IPS DF 4.7 (cell line): Measurements from ENCODE around the gene TXLNA.

Experiments
- DNase-seq: peaks from one replicate; pipeline ENCODE4 v3.0.0-alpha.2; 2013; ENCODE audit warnings: low spot score; ENCODE audit errors: extremely low read depth

Gene TXLNA

DNA sequence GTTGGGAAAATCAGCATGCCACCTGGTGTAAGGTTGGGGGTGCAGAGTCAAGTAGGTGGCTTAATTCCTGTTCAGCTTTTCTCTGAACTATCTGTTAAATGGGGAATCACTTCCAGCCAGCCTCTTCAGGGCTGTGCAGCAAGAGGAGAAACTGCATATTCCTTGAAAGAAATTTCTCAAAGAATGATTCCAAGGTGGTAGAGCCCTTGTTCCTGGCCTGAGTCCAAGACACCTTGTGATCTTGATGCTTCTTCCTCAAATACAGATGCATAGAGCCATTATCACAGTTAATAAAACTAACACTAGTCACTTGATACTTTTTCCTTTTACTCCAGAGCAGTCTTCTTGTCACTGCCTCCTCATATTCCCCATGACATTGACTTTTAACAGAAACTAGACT lies 5.2 kb downstream of the TXLNA start:
- no peak for DNase-seq

DNA sequence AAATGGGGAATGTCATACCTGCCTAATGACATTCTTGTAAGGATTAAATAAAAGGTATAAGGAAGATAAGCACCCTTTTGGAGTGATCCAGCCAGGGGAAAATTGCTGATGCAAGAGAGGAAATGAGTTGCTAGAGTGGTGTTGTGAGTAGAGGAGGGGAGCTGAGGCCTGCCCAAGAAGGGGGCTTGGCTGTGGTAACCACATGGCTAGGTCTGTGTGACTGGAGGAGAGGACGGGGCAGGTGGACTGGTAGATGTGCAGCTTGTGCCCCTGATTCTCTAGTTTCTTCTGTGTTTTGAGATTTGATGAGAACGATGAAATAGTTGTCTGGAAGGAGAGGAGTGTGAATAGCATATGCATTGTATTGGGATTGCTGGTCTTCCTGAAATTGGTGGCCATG lies 6.6 kb downstream of the TXLNA start:
- DNase-seq: no peak

DNA sequence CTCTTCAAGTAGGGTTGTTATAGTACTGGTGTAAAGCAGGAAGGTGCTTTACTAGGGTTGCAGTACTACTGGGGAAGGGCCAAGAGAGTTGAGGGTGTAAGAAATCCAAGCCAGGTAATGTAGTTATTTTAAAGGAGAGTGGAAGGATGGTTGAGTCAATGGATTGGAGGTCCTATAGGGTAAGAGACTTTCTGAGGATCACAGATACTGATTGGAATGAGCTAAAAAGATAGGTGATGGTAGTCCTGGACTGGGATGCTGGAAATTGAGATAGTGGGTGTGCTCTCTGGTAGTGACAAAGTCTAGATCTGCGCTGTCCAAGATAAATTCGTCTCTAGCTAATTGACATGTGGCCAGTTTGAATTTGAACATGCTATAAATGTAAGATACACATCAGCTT lies 7.0 kb downstream of the TXLNA start:
- DNase-seq: no peak

- DNase-seq: no peak
Observed at GRCh38 chr1:32187850-32188249, 8.4 kb downstream of the TXLNA start.

GRCh38 chr1:32192220-32192948 lies 12.9 kb downstream of the TXLNA start:
- no peak for DNase-seq

DNA sequence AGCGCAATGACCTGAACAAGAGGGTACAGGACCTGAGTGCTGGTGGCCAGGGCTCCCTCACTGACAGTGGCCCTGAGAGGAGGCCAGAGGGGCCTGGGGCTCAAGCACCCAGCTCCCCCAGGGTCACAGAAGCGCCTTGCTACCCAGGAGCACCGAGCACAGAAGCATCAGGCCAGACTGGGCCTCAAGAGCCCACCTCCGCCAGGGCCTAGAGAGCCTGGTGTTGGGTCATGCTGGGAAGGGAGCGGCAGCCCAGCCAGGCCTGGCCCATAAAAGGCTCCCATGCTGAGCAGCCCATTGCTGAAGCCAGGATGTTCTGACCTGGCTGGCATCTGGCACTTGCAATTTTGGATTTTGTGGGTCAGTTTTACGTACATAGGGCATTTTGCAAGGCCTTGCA lies 15.5 kb downstream of the TXLNA start:
- DNase-seq: no peak

DNA sequence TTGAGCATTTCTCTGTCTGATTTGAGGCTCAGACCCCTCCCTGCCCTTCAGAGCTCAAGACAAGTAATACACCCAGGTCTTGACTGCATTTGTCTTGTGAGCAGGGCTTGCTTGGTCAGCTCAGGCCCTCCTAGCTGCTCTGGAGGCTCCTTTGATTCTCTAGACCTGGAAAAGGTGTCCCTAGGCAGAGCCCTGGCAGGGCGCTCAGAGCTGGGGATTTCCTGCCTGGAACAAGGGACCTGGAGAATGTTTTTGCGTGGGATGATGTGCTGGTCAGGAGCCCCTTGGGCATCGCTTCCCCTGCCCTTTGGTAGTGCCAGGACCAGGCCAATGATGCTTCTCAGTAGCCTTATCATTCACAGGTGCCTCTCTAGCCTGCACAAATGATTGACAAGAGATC lies 16.1 kb downstream of the TXLNA start:
- no peak for DNase-seq

DNA sequence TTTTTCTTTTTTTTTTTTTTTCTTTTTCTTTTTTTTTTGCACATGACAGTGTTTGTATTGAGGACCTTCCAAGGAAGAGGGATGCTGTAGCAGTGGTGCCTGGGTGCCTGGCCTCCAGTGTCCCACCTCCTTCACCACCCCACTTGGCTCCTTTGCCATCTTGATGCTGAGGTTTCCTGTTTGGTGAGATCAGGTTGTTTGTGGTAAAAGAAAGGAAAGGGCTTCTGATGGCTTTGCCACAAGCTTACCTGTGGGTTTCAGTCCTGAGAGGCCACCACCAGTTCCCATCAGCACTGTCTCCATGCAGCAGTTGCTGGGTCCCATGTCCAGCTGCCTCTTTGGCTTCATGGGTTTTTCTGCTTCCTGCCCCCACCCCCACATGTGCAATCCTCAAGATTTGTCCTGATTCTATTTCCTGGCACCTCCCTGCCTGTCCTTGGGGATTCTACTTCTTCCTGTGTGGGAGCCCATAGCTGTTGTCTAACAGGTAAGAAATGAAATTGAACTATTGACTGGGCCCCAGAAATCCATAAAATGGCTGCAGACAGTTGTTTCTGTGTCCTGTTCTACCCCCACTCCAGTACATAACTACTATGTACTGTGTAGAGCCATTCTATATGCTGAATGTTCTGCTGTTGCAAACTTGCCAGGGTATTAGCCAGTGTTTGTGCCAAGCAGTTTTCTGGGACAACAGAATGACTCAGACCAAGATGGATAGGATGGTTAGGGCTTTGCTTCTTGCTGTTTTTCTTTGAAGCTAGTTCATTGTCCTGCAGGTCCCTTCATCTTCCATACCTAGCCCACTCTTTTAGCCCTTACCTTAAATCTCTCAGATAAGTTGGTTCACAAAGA lies 16.7 kb downstream of the TXLNA start:
- no peak for DNase-seq

GRCh38 chr1:32197074-32197473 lies 17.6 kb downstream of the TXLNA start:
- DNase-seq: no peak

- DNase-seq: no peak
Observed at GRCh38 chr1:32197837-32198236, 18.4 kb downstream of the TXLNA start.

- DNase-seq: no peak
Observed at GRCh38 chr1:32198237-32199042, 19.0 kb downstream of the TXLNA start.

- DNase-seq: no peak
Observed at GRCh38 chr1:32199043-32199716, 19.7 kb downstream of the TXLNA start.

GRCh38 chr1:32199717-32200072 lies 20.2 kb downstream of the TXLNA start:
- DNase-seq: no peak

- DNase-seq: no peak
Observed at GRCh38 chr1:32200226-32201010, 20.9 kb downstream of the TXLNA start, which contains the start of gene CCDC28B. Gene CCDC28B (plus strand): TSS chr1:32200595. CDS start chr1:32201936, 1,341 bp downstream.

DNA sequence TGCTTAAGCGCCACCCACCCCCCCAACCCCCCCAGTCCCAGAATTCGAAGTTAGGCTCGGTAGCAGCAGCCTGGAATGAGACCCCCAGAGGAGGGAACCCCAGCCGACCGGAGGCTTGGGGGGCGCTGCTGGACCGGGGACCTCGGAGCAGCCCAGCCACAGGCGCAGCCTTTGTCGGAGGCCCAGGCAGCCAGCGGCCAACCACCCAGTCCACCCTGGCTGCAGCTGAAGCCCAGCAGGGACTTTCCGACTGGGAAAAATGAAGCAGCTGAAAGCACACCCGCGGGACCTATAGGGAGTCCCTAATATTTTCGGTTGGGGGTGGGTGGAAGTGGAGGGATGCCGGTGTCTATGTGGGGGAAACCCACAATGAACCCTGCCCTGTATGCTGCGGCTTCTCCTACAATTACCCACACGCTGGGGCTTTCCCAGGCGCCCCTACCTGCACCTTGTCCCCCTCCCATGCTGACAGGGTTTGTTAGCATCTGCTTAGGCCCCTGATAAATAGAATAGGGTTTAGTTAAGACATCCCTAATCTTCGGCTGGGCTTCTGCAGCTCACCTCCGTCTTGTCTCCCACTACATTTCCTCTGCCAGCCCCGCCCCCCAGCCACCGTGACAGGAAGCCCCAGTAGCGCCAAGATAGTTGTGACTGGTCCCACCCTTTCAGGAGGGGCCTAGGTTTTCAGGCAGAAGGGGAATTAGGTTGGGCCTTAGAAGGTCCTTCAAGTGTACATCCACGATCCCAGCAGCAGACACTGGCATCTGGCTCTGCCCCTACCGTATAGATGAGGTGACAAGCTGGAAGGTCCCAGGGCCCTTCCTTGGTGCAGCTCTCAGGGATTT lies 21.8 kb downstream of the TXLNA start:
- DNase-seq: no peak

DNA sequence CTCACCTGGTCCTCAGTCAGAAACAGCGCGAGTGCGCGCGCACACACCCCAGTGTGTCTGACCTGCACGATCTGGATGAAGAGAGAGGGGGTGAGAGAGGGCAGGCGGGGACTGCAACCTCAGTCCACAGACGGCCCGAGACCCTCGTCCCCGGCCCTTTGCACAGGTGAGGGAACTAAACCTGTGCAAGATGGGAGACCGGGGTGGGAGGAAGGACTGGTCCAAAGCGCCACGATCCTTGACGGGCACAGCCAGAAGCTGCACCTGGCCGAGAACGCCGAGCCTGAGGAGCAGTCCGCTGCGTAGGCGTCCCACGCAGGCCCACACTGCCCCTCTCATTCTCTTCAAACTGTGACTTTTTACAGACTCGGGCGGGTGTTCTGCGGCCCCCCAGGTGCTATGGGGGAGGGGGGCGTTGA lies 25.5 kb downstream of the TXLNA start:
- no peak for DNase-seq

GRCh38 chr1:32205401-32206370 lies 26.2 kb downstream of the TXLNA start, which contains the start of gene IQCC:
Gene IQCC (plus strand): TSS chr1:32205671. CDS start chr1:32205682, 11 bp downstream.
- DNase-seq: no peak

DNA sequence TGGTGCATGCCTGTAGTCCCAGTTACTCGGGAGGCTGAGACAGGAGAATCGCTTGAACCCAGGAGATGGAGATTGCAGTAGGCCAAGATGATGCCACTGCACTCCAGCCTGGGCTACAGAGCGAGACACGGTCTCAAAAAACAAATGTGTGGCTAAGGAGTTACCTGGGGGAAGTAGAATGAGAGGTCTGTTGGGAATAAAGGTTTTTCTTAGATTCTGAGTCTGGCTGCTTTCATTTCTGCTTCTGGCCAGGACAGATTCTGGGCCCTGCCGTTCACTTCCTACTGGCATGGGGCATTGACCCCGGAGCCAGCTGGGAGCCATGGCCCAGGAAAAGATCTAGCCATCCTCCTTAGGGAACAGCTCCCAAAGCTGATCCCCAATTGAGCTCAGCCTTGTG lies 29.0 kb downstream of the TXLNA start:
- DNase-seq: no peak
